GM23338 (cell line): Measurements from ENCODE around the gene ZNF614. TPM values are rescaled to one million over a fixed set of nuclear protein-coding genes. Genes with fewer than 3 reads are reported as not detected.

Source experiments
- ATAC-seq: fragments of 200-7000 bp; cut with Tn5 transposase; 3 replicates; pipeline ENCODE4 v1.9.1; 2020
- DNase-seq: peaks from one replicate; pipeline ENCODE4 v3.0.0-alpha.2; 2015; ENCODE audit warnings: low spot score
- H2AFZ ChIP-seq: fragments of 200-600 bp; sonication (generic); 2 replicates; pipeline ENCODE4 v1.8.0; 2016; ENCODE audit warnings: antibody characterized with exemption, mild to moderate bottlenecking, moderate library complexity
- H3F3A ChIP-seq: fragments of 200-600 bp; sonication (generic); replicated peaks from 2 replicates; pipeline ENCODE4 v1.8.0; 2017; ENCODE audit warnings: antibody characterized with exemption, mixed run types, low read depth
- H3K27ac ChIP-seq: fragments of 200-600 bp; sonication (generic); 2 replicates; pipeline ENCODE4 v1.6.1; 2016; ENCODE audit warnings: low read depth
- H3K27me3 ChIP-seq: fragments of 200-600 bp; sonication (generic); 2 replicates; pipeline ENCODE4 v1.8.0; 2016; ENCODE audit warnings: mild to moderate bottlenecking, mixed run types, moderate library complexity; ENCODE audit not compliant: insufficient read depth
- H3K36me3 ChIP-seq: fragments of 200-600 bp; sonication (generic); 2 replicates; pipeline ENCODE4 v1.8.0; 2016; ENCODE audit warnings: mild to moderate bottlenecking; ENCODE audit not compliant: insufficient read depth
- H3K4me1 ChIP-seq: fragments of 200-600 bp; sonication (generic); 2 replicates; pipeline ENCODE4 v1.8.0; 2016; ENCODE audit warnings: mild to moderate bottlenecking, moderate library complexity; ENCODE audit not compliant: insufficient read depth
- H3K4me2 ChIP-seq: fragments of 200-600 bp; sonication (generic); 2 replicates; pipeline ENCODE4 v1.7.1; 2017; ENCODE audit warnings: mixed run types
- H3K4me3 ChIP-seq: fragments of 200-600 bp; sonication (generic); 2 replicates; pipeline ENCODE4 v1.6.1; 2016; ENCODE audit warnings: mixed run types
- H3K79me2 ChIP-seq: fragments of 200-600 bp; sonication (generic); replicated peaks from 2 replicates; pipeline ENCODE4 v1.8.0; 2017; ENCODE audit warnings: mild to moderate bottlenecking; ENCODE audit not compliant: insufficient read depth
- H3K9me2 ChIP-seq: fragments of 200-600 bp; sonication (generic); 2 replicates; pipeline ENCODE4 v1.8.0; 2017; ENCODE audit not compliant: insufficient read depth
- H4K20me1 ChIP-seq: fragments of 200-600 bp; sonication (generic); replicated peaks from 2 replicates; pipeline ENCODE4 v1.8.0; 2017; ENCODE audit warnings: mild to moderate bottlenecking; ENCODE audit not compliant: insufficient read depth
- H3K27ac Mint-ChIP-seq: 2 replicates; pipeline ENCODE4 v1.8.0; 2020; ENCODE audit warnings: inconsistent platforms, mild to moderate bottlenecking, moderate library complexity, mixed read lengths
- H3K27me3 Mint-ChIP-seq: 3 replicates; pipeline ENCODE4 v1.8.0; 2022; ENCODE audit warnings: low read depth, mild to moderate bottlenecking, moderate library complexity, mixed read lengths, inconsistent platforms; ENCODE audit not compliant: insufficient read depth, poor library complexity
- H3K36me3 Mint-ChIP-seq: 3 replicates; pipeline ENCODE4 v1.8.0; 2021; ENCODE audit warnings: low read depth, mild to moderate bottlenecking, inconsistent platforms, moderate library complexity, mixed read lengths
- H3K4me1 Mint-ChIP-seq: 3 replicates; pipeline ENCODE4 v1.8.0; 2020; ENCODE audit warnings: mild to moderate bottlenecking, inconsistent platforms, mixed read lengths
- H3K4me3 Mint-ChIP-seq: 3 replicates; pipeline ENCODE4 v1.8.0; 2021; ENCODE audit warnings: moderate library complexity, mild to moderate bottlenecking, inconsistent platforms, mixed read lengths
- H3K9me3 Mint-ChIP-seq: 3 replicates; pipeline ENCODE4 v1.8.0; 2020; ENCODE audit warnings: moderate library complexity, mild to moderate bottlenecking, inconsistent platforms, mixed read lengths
- CREB1 ChIP-seq: fragments of 250-450 bp; sonication (Bioruptor Pico); IDR thresholded peaks from 2 replicates; pipeline ENCODE4 v1.5.0; 2020; ENCODE audit warnings: low read depth, mild to moderate bottlenecking, moderate library complexity
- EZH2 ChIP-seq: fragments of 200-600 bp; sonication (generic); IDR thresholded peaks from one replicate; pipeline ENCODE4 v1.8.0; 2017; ENCODE audit warnings: antibody characterized with exemption, mild to moderate bottlenecking, low read depth; ENCODE audit not compliant: unreplicated experiment
- EZH2phosphoT487 ChIP-seq: fragments of 200-600 bp; sonication (generic); IDR thresholded peaks from one replicate; pipeline ENCODE4 v1.8.1; 2018; ENCODE audit warnings: antibody characterized with exemption; ENCODE audit not compliant: unreplicated experiment
- JUNB ChIP-seq: IDR thresholded peaks from one replicate; pipeline ENCODE4 v1.6.1; 2016; ENCODE audit warnings: antibody characterized with exemption; ENCODE audit not compliant: unreplicated experiment
- NANOG ChIP-seq: IDR thresholded peaks from 2 replicates; pipeline ENCODE4 v1.6.1; 2016; ENCODE audit warnings: antibody characterized with exemption, borderline replicate concordance
- POLR2AphosphoS5 ChIP-seq: IDR thresholded peaks from 2 replicates; pipeline ENCODE4 v1.6.1; 2016; ENCODE audit warnings: antibody characterized with exemption, low read depth
- STAT1 ChIP-seq: IDR thresholded peaks from one replicate; pipeline ENCODE4 v1.6.1; 2016; ENCODE audit warnings: antibody characterized with exemption; ENCODE audit not compliant: unreplicated experiment
- ZNF114 ChIP-seq: fragments of 250-450 bp; sonication (Bioruptor Pico); IDR thresholded peaks from 2 replicates; pipeline ENCODE4 v1.5.0; 2020; ENCODE audit warnings: mild to moderate bottlenecking, moderate library complexity
- ZNF331 ChIP-seq: fragments of 250-450 bp; sonication (Bioruptor Pico); IDR thresholded peaks from 2 replicates; pipeline ENCODE4 v1.5.0; 2020; ENCODE audit warnings: low read depth, mild to moderate bottlenecking, moderate library complexity
- polyA plus RNA-seq: library from polyadenylated mRNA; unstranded; fragments of >200 nt; fragmentation: Nextera tagmentation; extraction: Ambion mirVana; gene quantifications from 2 replicates; pipeline ENCODE4 v1.2.1, GENCODE V29; 2016
- total RNA-seq: library from RNA; depleted of rRNA; stranded (reverse); fragments of >200 nt; shearing (Covaris generic); gene quantifications from 2 replicates; pipeline ENCODE4 v1.2.3, GENCODE V29; 2014
- TF ChIP-seq, protein P1 (sequence below): IDR thresholded peaks from 2 replicates; pipeline ENCODE4 v1.6.1; 2016; ENCODE audit warnings: antibody characterized with exemption
- TF ChIP-seq, protein P2 (sequence below): IDR thresholded peaks from one replicate; pipeline ENCODE4 v1.6.1; 2018; ENCODE audit warnings: antibody characterized with exemption; ENCODE audit not compliant: unreplicated experiment
- TF ChIP-seq, protein P3 (sequence below), 2 experiments: fragments of 200-600 bp in 1 of 2; sonication (generic) in 1 of 2; conservative IDR thresholded peaks; 2 replicates each; pipeline versions ENCODE4 v1.5.1 to v1.6.1; 2016 to 2017; ENCODE audit warnings: antibody characterized with exemption in 2 of 2, low read depth in 2 of 2, mild to moderate bottlenecking in 2 of 2, moderate library complexity in 1 of 2
- TF ChIP-seq, protein P4 (sequence below): fragments of 250-450 bp; sonication (Bioruptor Pico); IDR thresholded peaks from 2 replicates; pipeline ENCODE4 v1.5.0; 2020; ENCODE audit warnings: mild to moderate bottlenecking, moderate library complexity

The ZNF614 gene
- total and polyA plus RNA-seq, 2 experiments from 2014 or later = 9.1 to 26.2 TPM

DNA sequence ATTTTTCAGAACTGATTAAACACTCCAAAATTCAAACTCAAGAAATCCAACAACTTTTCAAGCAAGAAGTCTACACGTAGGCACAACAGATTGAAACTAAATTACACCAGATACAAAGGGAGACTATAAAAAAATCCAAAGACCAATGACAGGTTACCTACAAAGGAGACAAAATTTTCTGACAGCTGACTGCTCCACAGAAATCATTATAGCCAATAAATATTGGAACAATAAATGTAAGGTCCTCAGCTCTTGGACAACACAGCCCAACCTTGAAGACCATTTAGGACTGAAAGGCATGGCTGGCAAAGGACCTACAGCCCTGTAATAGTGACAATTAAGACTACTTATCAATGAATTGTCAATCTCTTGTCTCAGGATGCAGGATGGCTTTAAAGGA lies 57.5 kb downstream of the ZNF614 start:
- Mint-ChIP-seq H3K27ac (no peak overlapping the region), H3K27me3 (no peaks in the 10 kb centered on the region), H3K9me3 (peaks cover 80% of the 10 kb centered on the region), H3K4me1 (no peaks in the 10 kb centered on the region), H3K36me3 (peaks cover 90% of the 10 kb centered on the region), H3K4me3 (no peak overlapping the region)
- no peaks in the 10 kb centered on the region for H4K20me1 ChIP-seq
- no peaks in the 10 kb centered on the region for H3K9me2 ChIP-seq
- H3K4me1 ChIP-seq = no peaks in the 10 kb centered on the region
- H2AFZ ChIP-seq = no peak overlapping the region
- TF ChIP-seq POLR2AphosphoS5 = no peak
- no peak for TF ChIP-seq CREB1 (CRISPR knock-in tag)
- no peak for TF ChIP-seq ZNF114 (CRISPR knock-in tag)
- no peak for TF ChIP-seq STAT1
- TF ChIP-seq NANOG = no peak
- TF ChIP-seq JUNB = no peak
- TF ChIP-seq, protein P1, sequence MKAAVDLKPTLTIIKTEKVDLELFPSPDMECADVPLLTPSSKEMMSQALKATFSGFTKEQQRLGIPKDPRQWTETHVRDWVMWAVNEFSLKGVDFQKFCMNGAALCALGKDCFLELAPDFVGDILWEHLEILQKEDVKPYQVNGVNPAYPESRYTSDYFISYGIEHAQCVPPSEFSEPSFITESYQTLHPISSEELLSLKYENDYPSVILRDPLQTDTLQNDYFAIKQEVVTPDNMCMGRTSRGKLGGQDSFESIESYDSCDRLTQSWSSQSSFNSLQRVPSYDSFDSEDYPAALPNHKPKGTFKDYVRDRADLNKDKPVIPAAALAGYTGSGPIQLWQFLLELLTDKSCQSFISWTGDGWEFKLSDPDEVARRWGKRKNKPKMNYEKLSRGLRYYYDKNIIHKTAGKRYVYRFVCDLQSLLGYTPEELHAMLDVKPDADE = no peak
- TF ChIP-seq ZNF331 (CRISPR knock-in tag) = no peak
- no peak for TF ChIP-seq EZH2
- TF ChIP-seq, protein P2, sequence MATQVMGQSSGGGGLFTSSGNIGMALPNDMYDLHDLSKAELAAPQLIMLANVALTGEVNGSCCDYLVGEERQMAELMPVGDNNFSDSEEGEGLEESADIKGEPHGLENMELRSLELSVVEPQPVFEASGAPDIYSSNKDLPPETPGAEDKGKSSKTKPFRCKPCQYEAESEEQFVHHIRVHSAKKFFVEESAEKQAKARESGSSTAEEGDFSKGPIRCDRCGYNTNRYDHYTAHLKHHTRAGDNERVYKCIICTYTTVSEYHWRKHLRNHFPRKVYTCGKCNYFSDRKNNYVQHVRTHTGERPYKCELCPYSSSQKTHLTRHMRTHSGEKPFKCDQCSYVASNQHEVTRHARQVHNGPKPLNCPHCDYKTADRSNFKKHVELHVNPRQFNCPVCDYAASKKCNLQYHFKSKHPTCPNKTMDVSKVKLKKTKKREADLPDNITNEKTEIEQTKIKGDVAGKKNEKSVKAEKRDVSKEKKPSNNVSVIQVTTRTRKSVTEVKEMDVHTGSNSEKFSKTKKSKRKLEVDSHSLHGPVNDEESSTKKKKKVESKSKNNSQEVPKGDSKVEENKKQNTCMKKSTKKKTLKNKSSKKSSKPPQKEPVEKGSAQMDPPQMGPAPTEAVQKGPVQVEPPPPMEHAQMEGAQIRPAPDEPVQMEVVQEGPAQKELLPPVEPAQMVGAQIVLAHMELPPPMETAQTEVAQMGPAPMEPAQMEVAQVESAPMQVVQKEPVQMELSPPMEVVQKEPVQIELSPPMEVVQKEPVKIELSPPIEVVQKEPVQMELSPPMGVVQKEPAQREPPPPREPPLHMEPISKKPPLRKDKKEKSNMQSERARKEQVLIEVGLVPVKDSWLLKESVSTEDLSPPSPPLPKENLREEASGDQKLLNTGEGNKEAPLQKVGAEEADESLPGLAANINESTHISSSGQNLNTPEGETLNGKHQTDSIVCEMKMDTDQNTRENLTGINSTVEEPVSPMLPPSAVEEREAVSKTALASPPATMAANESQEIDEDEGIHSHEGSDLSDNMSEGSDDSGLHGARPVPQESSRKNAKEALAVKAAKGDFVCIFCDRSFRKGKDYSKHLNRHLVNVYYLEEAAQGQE = no peak
- TF ChIP-seq, protein P3, sequence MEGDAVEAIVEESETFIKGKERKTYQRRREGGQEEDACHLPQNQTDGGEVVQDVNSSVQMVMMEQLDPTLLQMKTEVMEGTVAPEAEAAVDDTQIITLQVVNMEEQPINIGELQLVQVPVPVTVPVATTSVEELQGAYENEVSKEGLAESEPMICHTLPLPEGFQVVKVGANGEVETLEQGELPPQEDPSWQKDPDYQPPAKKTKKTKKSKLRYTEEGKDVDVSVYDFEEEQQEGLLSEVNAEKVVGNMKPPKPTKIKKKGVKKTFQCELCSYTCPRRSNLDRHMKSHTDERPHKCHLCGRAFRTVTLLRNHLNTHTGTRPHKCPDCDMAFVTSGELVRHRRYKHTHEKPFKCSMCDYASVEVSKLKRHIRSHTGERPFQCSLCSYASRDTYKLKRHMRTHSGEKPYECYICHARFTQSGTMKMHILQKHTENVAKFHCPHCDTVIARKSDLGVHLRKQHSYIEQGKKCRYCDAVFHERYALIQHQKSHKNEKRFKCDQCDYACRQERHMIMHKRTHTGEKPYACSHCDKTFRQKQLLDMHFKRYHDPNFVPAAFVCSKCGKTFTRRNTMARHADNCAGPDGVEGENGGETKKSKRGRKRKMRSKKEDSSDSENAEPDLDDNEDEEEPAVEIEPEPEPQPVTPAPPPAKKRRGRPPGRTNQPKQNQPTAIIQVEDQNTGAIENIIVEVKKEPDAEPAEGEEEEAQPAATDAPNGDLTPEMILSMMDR (conservative IDR thresholded peaks at IDR 0.05; ENCODE audit: low read depth in 2 of 2) = no peak
- TF ChIP-seq, protein P4, sequence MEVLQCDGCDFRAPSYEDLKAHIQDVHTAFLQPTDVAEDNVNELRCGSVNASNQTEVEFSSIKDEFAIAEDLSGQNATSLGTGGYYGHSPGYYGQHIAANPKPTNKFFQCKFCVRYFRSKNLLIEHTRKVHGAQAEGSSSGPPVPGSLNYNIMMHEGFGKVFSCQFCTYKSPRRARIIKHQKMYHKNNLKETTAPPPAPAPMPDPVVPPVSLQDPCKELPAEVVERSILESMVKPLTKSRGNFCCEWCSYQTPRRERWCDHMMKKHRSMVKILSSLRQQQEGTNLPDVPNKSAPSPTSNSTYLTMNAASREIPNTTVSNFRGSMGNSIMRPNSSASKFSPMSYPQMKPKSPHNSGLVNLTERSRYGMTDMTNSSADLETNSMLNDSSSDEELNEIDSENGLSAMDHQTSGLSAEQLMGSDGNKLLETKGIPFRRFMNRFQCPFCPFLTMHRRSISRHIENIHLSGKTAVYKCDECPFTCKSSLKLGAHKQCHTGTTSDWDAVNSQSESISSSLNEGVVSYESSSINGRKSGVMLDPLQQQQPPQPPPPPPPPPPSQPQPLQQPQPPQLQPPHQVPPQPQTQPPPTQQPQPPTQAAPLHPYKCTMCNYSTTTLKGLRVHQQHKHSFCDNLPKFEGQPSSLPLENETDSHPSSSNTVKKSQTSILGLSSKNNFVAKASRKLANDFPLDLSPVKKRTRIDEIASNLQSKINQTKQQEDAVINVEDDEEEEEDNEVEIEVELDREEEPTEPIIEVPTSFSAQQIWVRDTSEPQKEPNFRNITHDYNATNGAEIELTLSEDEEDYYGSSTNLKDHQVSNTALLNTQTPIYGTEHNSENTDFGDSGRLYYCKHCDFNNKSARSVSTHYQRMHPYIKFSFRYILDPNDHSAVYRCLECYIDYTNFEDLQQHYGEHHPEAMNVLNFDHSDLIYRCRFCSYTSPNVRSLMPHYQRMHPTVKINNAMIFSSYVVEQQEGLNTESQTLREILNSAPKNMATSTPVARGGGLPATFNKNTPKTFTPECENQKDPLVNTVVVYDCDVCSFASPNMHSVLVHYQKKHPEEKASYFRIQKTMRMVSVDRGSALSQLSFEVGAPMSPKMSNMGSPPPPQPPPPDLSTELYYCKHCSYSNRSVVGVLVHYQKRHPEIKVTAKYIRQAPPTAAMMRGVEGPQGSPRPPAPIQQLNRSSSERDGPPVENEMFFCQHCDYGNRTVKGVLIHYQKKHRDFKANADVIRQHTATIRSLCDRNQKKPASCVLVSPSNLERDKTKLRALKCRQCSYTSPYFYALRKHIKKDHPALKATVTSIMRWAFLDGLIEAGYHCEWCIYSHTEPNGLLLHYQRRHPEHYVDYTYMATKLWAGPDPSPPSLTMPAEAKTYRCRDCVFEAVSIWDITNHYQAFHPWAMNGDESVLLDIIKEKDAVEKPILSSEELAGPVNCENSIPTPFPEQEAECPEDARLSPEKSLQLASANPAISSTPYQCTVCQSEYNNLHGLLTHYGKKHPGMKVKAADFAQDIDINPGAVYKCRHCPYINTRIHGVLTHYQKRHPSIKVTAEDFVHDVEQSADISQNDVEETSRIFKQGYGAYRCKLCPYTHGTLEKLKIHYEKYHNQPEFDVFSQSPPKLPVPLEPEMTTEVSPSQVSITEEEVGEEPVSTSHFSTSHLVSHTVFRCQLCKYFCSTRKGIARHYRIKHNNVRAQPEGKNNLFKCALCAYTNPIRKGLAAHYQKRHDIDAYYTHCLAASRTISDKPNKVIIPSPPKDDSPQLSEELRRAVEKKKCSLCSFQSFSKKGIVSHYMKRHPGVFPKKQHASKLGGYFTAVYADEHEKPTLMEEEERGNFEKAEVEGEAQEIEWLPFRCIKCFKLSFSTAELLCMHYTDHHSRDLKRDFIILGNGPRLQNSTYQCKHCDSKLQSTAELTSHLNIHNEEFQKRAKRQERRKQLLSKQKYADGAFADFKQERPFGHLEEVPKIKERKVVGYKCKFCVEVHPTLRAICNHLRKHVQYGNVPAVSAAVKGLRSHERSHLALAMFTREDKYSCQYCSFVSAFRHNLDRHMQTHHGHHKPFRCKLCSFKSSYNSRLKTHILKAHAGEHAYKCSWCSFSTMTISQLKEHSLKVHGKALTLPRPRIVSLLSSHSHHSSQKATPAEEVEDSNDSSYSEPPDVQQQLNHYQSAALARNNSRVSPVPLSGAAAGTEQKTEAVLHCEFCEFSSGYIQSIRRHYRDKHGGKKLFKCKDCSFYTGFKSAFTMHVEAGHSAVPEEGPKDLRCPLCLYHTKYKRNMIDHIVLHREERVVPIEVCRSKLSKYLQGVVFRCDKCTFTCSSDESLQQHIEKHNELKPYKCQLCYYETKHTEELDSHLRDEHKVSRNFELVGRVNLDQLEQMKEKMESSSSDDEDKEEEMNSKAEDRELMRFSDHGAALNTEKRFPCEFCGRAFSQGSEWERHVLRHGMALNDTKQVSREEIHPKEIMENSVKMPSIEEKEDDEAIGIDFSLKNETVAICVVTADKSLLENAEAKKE = no peak
- TF ChIP-seq EZH2phosphoT487 = no peak
- no peak overlapping the region for H3K4me3 ChIP-seq
- DNase-seq = no peak
- no peak for ATAC-seq
- no peak overlapping the region for H3K4me2 ChIP-seq
- peaks cover 9% of the 10 kb centered on the region for H3K79me2 ChIP-seq
- H3F3A ChIP-seq = 0 out of 2 replicates have a peak, but pooled peaks cover 4% of the 10 kb centered on the region
- H3K27me3 ChIP-seq = no peaks in the 10 kb centered on the region
- H3K27ac ChIP-seq = no peak overlapping the region
- peaks cover 62% of the 10 kb centered on the region for H3K36me3 ChIP-seq
